Suprapubic skin (tissue), 3 donors: ENCODE data around the gene AAGAB.

Experiments used
- EP300 ChIP-seq: sonication (generic); formaldehyde crosslinking; IDR thresholded peaks from one replicate; pipeline ENCODE4 v1.6.1; 2017; ENCODE audit warnings: antibody characterized with exemption
- POLR2A ChIP-seq, 2 donors: fragments of 450-650 bp; IDR thresholded peaks; one replicate each; pipeline ENCODE4 v1.6.1; 2017; ENCODE audit warnings: antibody characterized with exemption in 2 of 2, mild to moderate bottlenecking in 2 of 2, moderate library complexity in 2 of 2
- TF ChIP-seq, protein P1 (sequence below), 2 donors: fragments of 200-600 bp in 1 of 2; fragments of 450-650 bp in 1 of 2; sonication (generic) in 1 of 2; IDR thresholded peaks; one replicate each; pipeline ENCODE4 v1.5.1; 2016 to 2019; ENCODE audit warnings: antibody characterized with exemption in 2 of 2, mild to moderate bottlenecking in 1 of 2, moderate library complexity in 1 of 2

DNA sequence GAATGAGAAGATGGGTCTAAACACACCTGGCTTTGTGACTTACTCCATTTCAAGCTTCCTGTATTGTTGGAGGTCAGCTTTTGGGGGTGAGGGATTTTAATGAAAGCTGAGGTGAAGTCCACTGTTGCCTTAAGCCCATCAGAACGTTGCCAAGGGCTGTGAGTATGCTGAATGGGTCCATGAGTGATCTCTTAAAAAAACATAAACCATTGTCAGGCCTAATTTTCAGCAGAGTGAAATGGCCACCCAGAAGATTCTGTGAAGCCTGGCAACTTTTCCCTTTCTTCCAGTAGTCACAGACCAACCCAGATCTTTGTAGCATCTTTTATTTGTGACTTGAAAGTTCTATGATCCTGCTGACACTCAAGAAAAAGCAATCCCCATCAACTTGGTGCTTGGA, 102.0 kb downstream of the AAGAB start:
- no peak for TF ChIP-seq POLR2A (IDR thresholded peaks at IDR 0.05)
- TF ChIP-seq EP300: no peak
- TF ChIP-seq, protein P1, sequence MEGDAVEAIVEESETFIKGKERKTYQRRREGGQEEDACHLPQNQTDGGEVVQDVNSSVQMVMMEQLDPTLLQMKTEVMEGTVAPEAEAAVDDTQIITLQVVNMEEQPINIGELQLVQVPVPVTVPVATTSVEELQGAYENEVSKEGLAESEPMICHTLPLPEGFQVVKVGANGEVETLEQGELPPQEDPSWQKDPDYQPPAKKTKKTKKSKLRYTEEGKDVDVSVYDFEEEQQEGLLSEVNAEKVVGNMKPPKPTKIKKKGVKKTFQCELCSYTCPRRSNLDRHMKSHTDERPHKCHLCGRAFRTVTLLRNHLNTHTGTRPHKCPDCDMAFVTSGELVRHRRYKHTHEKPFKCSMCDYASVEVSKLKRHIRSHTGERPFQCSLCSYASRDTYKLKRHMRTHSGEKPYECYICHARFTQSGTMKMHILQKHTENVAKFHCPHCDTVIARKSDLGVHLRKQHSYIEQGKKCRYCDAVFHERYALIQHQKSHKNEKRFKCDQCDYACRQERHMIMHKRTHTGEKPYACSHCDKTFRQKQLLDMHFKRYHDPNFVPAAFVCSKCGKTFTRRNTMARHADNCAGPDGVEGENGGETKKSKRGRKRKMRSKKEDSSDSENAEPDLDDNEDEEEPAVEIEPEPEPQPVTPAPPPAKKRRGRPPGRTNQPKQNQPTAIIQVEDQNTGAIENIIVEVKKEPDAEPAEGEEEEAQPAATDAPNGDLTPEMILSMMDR (IDR thresholded peaks at IDR 0.05): no peak
